B cell (primary cell): Measurements from ENCODE around the gene ADGRD1. TPM values are rescaled to one million over a fixed set of nuclear protein-coding genes. Genes with fewer than 3 reads are reported as not detected.

Source experiments
- ATAC-seq: fragments of 200-7000 bp; cut with Tn5 transposase; one replicate; pipeline ENCODE4 v1.10.0; 2021; ENCODE audit warnings: low read depth, mild to moderate bottlenecking, moderate number of reproducible peaks, moderate library complexity
- CTCF ChIA-PET: fragments of 350-600 bp; sonication (Branson Sonifier 250); formaldehyde crosslinking; loops from one replicate; lab custom pipeline; 2021; ENCODE audit warnings: antibody characterized with exemption, inconsistent platforms; lab: Charles Lee
- POLR2A ChIA-PET: fragments of 350-600 bp; sonication (Branson Sonifier 250); formaldehyde crosslinking; loops from one replicate; lab custom pipeline; 2021; ENCODE audit warnings: antibody characterized with exemption; lab: Charles Lee
- DNase-seq: peaks from one replicate; pipeline ENCODE4 v3.0.0; 2013
- H2AFZ ChIP-seq: 2 replicates; pipeline ENCODE4 v1.6.1; 2012; ENCODE audit warnings: mild to moderate bottlenecking, low read depth, low read length; ENCODE audit not compliant: insufficient read depth, poor library complexity, severe bottlenecking
- H3K27ac ChIP-seq, 2 donors: 1 replicate in 1 of 2; 2 replicates in 1 of 2; pipeline ENCODE4 v1.5.1; 2012 to 2013; ENCODE audit warnings: low read length in 2 of 2, mild to moderate bottlenecking in 2 of 2, moderate library complexity in 1 of 2
- H3K27me3 ChIP-seq, 4 experiments: fragments of 200-600 bp in 1 of 4; sonication (generic) in 1 of 4; replicated peaks in 1 of 4; 1 replicate in 2 of 4; 2 replicates in 2 of 4; pipeline versions ENCODE4 v1.6.1 to v1.7.0; 2013 to 2016; ENCODE audit warnings: low read length in 3 of 4, mild to moderate bottlenecking in 2 of 4, mixed read lengths in 1 of 4, moderate library complexity in 1 of 4; ENCODE audit not compliant: insufficient read depth in 4 of 4, control insufficient read depth in 3 of 4; ENCODE audit errors: control extremely low read depth in 1 of 4
- H3K36me3 ChIP-seq, 2 experiments: replicated peaks in 1 of 2; 1 replicate in 1 of 2; 2 replicates in 1 of 2; pipeline versions ENCODE4 v1.6.1 to v1.7.1; 2013; ENCODE audit warnings: low read length in 1 of 2; ENCODE audit not compliant: insufficient read depth in 2 of 2, control insufficient read depth in 1 of 2; ENCODE audit errors: control extremely low read depth in 1 of 2, extremely low read depth in 1 of 2
- H3K4me1 ChIP-seq, 2 donors: fragments of 200-600 bp in 1 of 2; sonication (generic) in 1 of 2; 1 replicate in 1 of 2; 2 replicates in 1 of 2; pipeline versions ENCODE4 v1.5.1 to v1.6.1; 2013 to 2017; ENCODE audit warnings: low read length in 2 of 2; ENCODE audit not compliant: control insufficient read depth in 2 of 2, insufficient read depth in 2 of 2
- H3K4me2 ChIP-seq: replicated peaks from 2 replicates; pipeline ENCODE3; 2012; ENCODE audit warnings: mild to moderate bottlenecking, low read depth, low read length; ENCODE audit not compliant: poor library complexity, severe bottlenecking
- H3K4me3 ChIP-seq, 5 experiments: fragments of 200-600 bp in 1 of 5; sonication (generic) in 1 of 5; 1 replicate in 3 of 5; 2 replicates in 2 of 5; pipeline versions ENCODE4 v1.5.1 to v1.7.0; 2011 to 2016; ENCODE audit warnings: low read length in 4 of 5, mild to moderate bottlenecking in 4 of 5, low read depth in 2 of 5, control low read depth in 1 of 5, moderate library complexity in 1 of 5; ENCODE audit not compliant: insufficient read depth in 1 of 5; ENCODE audit errors: control extremely low read depth in 1 of 5, extremely low read depth in 1 of 5
- H3K79me2 ChIP-seq: fragments of 200-600 bp; sonication (generic); one replicate; pipeline ENCODE4 v1.6.0; 2016; ENCODE audit warnings: low read length; ENCODE audit not compliant: control insufficient read depth, insufficient read depth
- H3K9ac ChIP-seq: fragments of 200-600 bp; sonication (generic); 2 replicates; pipeline ENCODE4 v1.6.1; 2017; ENCODE audit warnings: mild to moderate bottlenecking, low read length, moderate library complexity
- H3K9me3 ChIP-seq, 3 donors: one replicate each; pipeline versions ENCODE4 v1.6.1 to v1.7.1; 2013; ENCODE audit warnings: low read length in 2 of 3; ENCODE audit not compliant: control insufficient read depth in 2 of 3, insufficient read depth in 1 of 3; ENCODE audit errors: control extremely low read depth in 1 of 3
- H4K20me1 ChIP-seq: 2 replicates; pipeline ENCODE4 v1.6.0; 2012; ENCODE audit warnings: mild to moderate bottlenecking, low read length; ENCODE audit not compliant: insufficient read depth, control insufficient read depth, poor library complexity, severe bottlenecking
- H3K27ac Mint-ChIP-seq: one replicate; pipeline ENCODE4 v1.8.0; 2021; ENCODE audit warnings: mixed read lengths
- H3K27me3 Mint-ChIP-seq: one replicate; pipeline ENCODE4 v1.8.0; 2021; ENCODE audit warnings: mixed read lengths
- H3K4me1 Mint-ChIP-seq: one replicate; pipeline ENCODE4 v1.8.0; 2021; ENCODE audit warnings: mixed read lengths
- H3K4me3 Mint-ChIP-seq: one replicate; pipeline ENCODE4 v1.8.0; 2021; ENCODE audit warnings: mixed read lengths
- H3K9me3 Mint-ChIP-seq: one replicate; pipeline ENCODE4 v1.8.0; 2022; ENCODE audit warnings: mixed read lengths; ENCODE audit not compliant: insufficient read depth
- EZH2 ChIP-seq: IDR thresholded peaks from 2 replicates; pipeline ENCODE4 v1.6.1; 2012; ENCODE audit warnings: borderline replicate concordance, low read depth, mild to moderate bottlenecking, moderate library complexity, low read length; ENCODE audit not compliant: insufficient read depth, poor library complexity, severe bottlenecking
- WGBS: methylation state at CpG from one replicate; pipeline ENCODE4 v1.1.5; 2013; ENCODE audit warnings: missing lambda C conversion rate; ENCODE audit not compliant: insufficient coverage; 5-methylcytosine and 5-hydroxymethylcytosine counted together
- intact Hi-C: fragments of 100-400 bp; cut with micrococcal nuclease; formaldehyde crosslinking; loops from one replicate; pipeline ENCODE4 v1.10.0; 2022
- polyA plus RNA-seq: library from polyadenylated mRNA; depleted of rRNA; stranded (reverse); fragments of >200 nt; gene quantifications from 2 replicates; pipeline ENCODE4 v1.2.3, GENCODE V29; 2012
- total RNA-seq, 2 donors: library from RNA; stranded (reverse); fragments of 120-200 nt in 1 of 2; gene quantifications; 1 replicate in 1 of 2; 2 replicates in 1 of 2; pipeline versions ENCODE4 v1.2.3 to v1.2.4, GENCODE V29; 2013 to 2022
- TF ChIP-seq, protein P1 (sequence below): fragments of 200-600 bp; IDR thresholded peaks from one replicate; pipeline ENCODE4 v1.8.0; 2022; ENCODE audit warnings: antibody characterized with exemption, mild to moderate bottlenecking

ADGRD1 gene
- total and polyA plus RNA-seq, 2 donors (not counting 1 experiment from before 2014, with no cell fraction given) = 1.1 to 2.2 TPM

DNA sequence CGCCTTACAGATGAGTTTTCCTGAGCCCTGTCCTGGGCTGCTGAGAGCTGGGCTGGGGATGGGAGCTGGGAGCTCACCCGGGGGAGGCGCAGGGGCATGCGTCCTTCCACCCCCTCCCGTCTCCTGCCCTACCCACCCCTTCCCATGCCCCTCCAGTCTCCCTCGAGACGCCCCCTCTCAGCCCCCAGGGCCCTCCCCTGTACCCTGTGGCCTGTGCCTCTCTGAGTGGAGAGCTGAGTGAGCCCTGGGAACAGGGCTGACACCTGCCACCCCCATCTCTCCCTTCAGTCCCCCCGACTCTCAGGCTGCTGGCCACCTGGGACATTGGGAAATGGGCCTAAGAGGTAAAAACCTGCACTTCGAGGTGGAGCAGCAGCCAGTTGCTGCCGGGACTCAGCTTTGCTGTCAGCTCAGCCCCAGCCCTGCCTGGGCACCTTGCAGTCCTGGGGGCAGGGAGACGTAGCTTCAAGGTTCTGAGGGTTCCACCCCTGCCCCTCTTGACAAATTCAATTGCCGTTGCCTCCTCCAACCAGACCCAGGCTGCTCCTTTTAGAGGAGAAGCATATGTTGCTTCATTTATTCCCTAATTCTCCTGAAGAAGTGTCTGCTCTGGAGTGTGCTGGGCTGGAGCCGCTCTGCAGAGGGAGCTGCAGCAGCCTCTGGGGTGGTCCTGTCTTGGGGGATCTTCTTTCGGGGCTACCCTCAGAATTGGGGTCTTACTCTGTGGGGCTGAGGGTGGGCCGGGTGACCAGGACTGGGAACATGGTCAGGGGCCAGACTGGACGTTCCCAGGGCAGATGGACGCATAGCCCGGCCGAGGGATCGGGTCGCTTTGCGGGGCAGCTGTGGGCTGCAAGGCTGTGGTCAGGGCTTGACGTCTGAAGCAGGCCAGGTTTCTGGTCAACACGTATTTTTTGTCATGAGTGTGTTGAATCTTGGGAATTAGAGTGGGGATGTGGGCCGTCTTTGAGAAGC is 141.4 kb downstream of the ADGRD1 start:
- H3K36me3 ChIP-seq = no peaks in the 10 kb centered on the region
- DNase-seq = no peak
- 77% methylated on average over 20 of the region's 25 CpGs for WGBS
- Mint-ChIP-seq H3K27ac (no peak overlapping the region), H3K9me3 (no peaks in the 10 kb centered on the region), H3K27me3 (no peaks in the 10 kb centered on the region), H3K4me1 (peaks cover 16% of the 10 kb centered on the region), H3K4me3 (no peak overlapping the region)
- no peak overlapping the region for H3K9ac ChIP-seq
- peaks cover 0 to 8% (median 0%) of the 10 kb centered on the region in 4 experiments for H3K27me3 ChIP-seq
- no peaks in the 10 kb centered on the region for H4K20me1 ChIP-seq
- TF ChIP-seq, protein P1, sequence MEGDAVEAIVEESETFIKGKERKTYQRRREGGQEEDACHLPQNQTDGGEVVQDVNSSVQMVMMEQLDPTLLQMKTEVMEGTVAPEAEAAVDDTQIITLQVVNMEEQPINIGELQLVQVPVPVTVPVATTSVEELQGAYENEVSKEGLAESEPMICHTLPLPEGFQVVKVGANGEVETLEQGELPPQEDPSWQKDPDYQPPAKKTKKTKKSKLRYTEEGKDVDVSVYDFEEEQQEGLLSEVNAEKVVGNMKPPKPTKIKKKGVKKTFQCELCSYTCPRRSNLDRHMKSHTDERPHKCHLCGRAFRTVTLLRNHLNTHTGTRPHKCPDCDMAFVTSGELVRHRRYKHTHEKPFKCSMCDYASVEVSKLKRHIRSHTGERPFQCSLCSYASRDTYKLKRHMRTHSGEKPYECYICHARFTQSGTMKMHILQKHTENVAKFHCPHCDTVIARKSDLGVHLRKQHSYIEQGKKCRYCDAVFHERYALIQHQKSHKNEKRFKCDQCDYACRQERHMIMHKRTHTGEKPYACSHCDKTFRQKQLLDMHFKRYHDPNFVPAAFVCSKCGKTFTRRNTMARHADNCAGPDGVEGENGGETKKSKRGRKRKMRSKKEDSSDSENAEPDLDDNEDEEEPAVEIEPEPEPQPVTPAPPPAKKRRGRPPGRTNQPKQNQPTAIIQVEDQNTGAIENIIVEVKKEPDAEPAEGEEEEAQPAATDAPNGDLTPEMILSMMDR = no peak
- TF ChIP-seq EZH2 = no peak
- ChIA-PET CTCF (interaction anchor here (2.6 kb wide), 1 partner anchor 11 kb away, joined by 8 read pairs; no protein-coding TSS in a partner anchor), POLR2A (no interaction called here)
- H3K4me2 ChIP-seq = no peak overlapping the region
- no peak overlapping the region for H3K4me3 ChIP-seq
- H3K4me1 ChIP-seq = peaks cover 11 to 17% of the 10 kb centered on the region in 2 donors
- intact Hi-C loops = no loop called here
- ATAC-seq = no peak
- peaks cover 0 to 6% (median 0%) of the 10 kb centered on the region in 3 donors for H3K9me3 ChIP-seq
- no peaks in the 10 kb centered on the region for H3K79me2 ChIP-seq
- no peak overlapping the region for H3K27ac ChIP-seq
- no peak overlapping the region for H2AFZ ChIP-seq
